Body of pancreas (tissue), 4 donors: ENCODE results near the gene CSMD2. TPM values are rescaled to one million over a fixed set of nuclear protein-coding genes. Genes with fewer than 3 reads are reported as not detected.

Source experiments
- ATAC-seq: fragments of 150-250 bp; one replicate; pipeline ENCODE4 v1.9.1; 2016
- DNase-seq, 4 donors: peaks; one replicate each; pipeline ENCODE4 v3.0.0-alpha.2; 2019
- H3K27ac ChIP-seq, 4 donors: fragments of 200-600 bp; sonication (generic); 1 replicate in 3 of 4; 2 replicates in 1 of 4; pipeline versions ENCODE4 v1.5.1 to v1.6.1; 2016 to 2019; ENCODE audit warnings: mild to moderate bottlenecking in 1 of 4, mixed read lengths in 1 of 4, moderate library complexity in 1 of 4
- H3K27me3 ChIP-seq, 2 donors: fragments of 200-600 bp; sonication (generic); one replicate each; pipeline ENCODE4 v1.6.0; 2016; ENCODE audit warnings: mild to moderate bottlenecking in 1 of 2
- H3K36me3 ChIP-seq, 2 donors: fragments of 200-600 bp; sonication (generic); replicated peaks in 1 of 2; 2 replicates each; pipeline ENCODE4 v1.5.1; 2016; ENCODE audit warnings: low read depth in 2 of 2; ENCODE audit not compliant: insufficient read depth in 1 of 2
- H3K4me1 ChIP-seq: fragments of 200-600 bp; sonication (generic); one replicate; pipeline ENCODE4 v1.6.0; 2016
- H3K4me3 ChIP-seq, 2 donors: fragments of 200-600 bp; sonication (generic); 1 replicate in 1 of 2; 2 replicates in 1 of 2; pipeline ENCODE4 v1.5.1; 2016 to 2019
- H3K9me3 ChIP-seq, 3 donors: fragments of 200-600 bp; sonication (generic); 1 replicate in 2 of 3; 2 replicates in 1 of 3; pipeline ENCODE4 v1.5.1; 2016
- POLR2A ChIP-seq, 3 donors: fragments of 450-650 bp; IDR thresholded peaks; one replicate each; pipeline ENCODE4 v1.6.1; 2016; ENCODE audit warnings: antibody characterized with exemption in 3 of 3, mild to moderate bottlenecking in 2 of 3
- WGBS, 2 donors: methylation state at CpG; one replicate each; pipeline ENCODE4 v1.1.5; 2017; 5-methylcytosine and 5-hydroxymethylcytosine counted together
- intact Hi-C: fragments of 100-400 bp; cut with DNase I; formaldehyde crosslinking; loops from one replicate; pipeline ENCODE4 v1.15.1; 2023
- total RNA-seq, 2 donors: library from RNA; depleted of rRNA; stranded (reverse); fragments of >200 nt; gene quantifications; one replicate each; pipeline ENCODE4 v1.1.0, GENCODE V29; 2016
- TF ChIP-seq, protein P1 (sequence below), 7 experiments: fragments of 450-650 bp in 4 of 7; fragments of 200-600 bp in 3 of 7; sonication (generic) in 3 of 7; IDR thresholded peaks; one replicate each; pipeline ENCODE4 v1.5.1; 2016 to 2019; ENCODE audit warnings: antibody characterized with exemption in 7 of 7

The CSMD2 gene
- total RNA-seq, 2 donors from 2014 or later, result 0.26 to 0.33 TPM

DNA sequence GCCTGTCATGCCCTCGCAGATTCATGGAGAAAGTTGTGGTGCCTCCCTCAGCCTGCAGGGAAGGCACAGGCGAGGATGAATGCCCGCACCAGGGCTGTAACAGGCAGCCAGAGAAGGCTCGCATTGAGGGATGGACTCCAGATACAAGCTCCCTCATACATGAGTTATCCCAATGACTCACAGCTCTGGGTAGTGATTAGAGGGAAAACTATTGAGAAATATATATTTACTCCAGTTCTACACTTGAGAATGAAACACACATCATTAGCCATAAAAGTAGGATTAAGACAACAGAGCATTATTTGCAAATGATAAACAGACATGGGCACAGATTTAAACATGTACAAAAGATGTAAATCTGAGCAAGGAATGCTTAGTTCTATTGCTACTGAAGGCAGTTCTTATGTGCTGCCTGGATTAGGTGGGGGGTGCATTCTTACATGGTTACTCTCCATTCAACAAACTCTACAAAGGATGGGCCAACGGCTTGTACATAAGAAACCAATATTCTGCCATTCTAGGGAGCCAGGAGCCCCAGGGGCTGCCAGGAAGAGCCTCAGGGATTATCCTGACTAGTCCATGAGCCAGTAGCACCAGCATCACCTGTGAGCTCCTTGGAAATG, 97.9 kb downstream of the CSMD2 start:
- Histone ChIP-seq H3K27me3 (no peaks in the 10 kb centered on the region), H3K9me3 (no peaks in the 10 kb centered on the region), H3K36me3 (no peaks in the 10 kb centered on the region), H3K4me3 (no peak overlapping the region), H3K4me1 (peaks cover 2% of the 10 kb centered on the region), H3K27ac (no peak overlapping the region)
- WGBS, 2 donors, result 78 to 79% methylated on average over 5 of the region's 5 CpGs
- ATAC-seq, result no peak
- intact Hi-C loops, result no loop called here
- TF ChIP-seq, protein P1, sequence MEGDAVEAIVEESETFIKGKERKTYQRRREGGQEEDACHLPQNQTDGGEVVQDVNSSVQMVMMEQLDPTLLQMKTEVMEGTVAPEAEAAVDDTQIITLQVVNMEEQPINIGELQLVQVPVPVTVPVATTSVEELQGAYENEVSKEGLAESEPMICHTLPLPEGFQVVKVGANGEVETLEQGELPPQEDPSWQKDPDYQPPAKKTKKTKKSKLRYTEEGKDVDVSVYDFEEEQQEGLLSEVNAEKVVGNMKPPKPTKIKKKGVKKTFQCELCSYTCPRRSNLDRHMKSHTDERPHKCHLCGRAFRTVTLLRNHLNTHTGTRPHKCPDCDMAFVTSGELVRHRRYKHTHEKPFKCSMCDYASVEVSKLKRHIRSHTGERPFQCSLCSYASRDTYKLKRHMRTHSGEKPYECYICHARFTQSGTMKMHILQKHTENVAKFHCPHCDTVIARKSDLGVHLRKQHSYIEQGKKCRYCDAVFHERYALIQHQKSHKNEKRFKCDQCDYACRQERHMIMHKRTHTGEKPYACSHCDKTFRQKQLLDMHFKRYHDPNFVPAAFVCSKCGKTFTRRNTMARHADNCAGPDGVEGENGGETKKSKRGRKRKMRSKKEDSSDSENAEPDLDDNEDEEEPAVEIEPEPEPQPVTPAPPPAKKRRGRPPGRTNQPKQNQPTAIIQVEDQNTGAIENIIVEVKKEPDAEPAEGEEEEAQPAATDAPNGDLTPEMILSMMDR (IDR thresholded peaks at IDR 0.05), result no peak
- no peak for TF ChIP-seq POLR2A (IDR thresholded peaks at IDR 0.05)
- no peak for DNase-seq

DNA sequence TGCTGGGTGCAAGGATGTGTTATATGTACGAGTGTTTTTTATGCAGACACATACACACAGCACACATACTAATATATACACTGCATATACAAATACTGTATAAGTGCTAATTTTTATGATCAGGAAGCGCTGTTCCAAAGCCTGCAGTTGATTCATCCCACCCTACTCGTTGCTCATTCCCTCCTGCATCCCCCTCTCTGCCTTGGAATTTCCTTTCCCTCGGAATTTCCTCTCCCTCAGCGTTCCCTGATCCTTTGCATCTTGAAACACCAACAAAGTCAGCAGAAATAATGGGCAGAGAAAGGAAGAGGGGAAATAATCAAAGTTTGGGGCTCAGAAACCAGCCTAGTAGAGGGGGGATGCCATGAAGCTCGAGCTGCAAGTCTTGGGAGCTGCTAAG, 98.9 kb downstream of the CSMD2 start:
- ATAC-seq, result no peak
- Histone ChIP-seq H3K9me3 (no peaks in the 10 kb centered on the region), H3K36me3 (no peaks in the 10 kb centered on the region), H3K27me3 (no peaks in the 10 kb centered on the region), H3K27ac (no peak overlapping the region), H3K4me3 (no peak overlapping the region), H3K4me1 (no peaks in the 10 kb centered on the region)
- TF ChIP-seq, protein P1 (IDR thresholded peaks at IDR 0.05), result no peak
- TF ChIP-seq POLR2A (IDR thresholded peaks at IDR 0.05), result no peak
- intact Hi-C loops, result no loop called here
- 63 to 64% methylated on average over 6 of the region's 6 CpGs for WGBS, 2 donors
- DNase-seq, result no peak

DNA sequence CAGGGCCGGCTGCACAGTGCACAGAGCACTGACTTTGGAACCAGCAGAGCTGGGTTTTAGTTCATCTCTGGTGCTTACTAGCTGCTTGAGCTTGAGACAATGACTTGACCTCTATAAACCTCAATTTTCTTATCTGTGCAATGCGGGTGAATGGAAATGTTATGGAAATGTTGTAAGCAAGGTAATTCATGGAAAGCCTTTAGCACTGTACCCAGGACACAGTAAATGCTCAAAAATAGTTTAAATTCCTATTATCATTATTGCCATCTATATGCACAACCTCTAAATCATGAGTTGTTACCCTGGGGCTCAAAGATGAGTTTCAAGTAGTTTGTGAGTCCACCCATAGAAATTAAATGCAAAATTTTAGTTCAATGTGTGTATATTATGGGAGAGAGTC, 99.5 kb downstream of the CSMD2 start:
- H3K27ac ChIP-seq, result no peak overlapping the region
- no peaks in the 10 kb centered on the region for H3K4me1 ChIP-seq
- intact Hi-C loops, result no loop called here
- H3K36me3 ChIP-seq, result no peaks in the 10 kb centered on the region
- H3K9me3 ChIP-seq, result no peaks in the 10 kb centered on the region
- DNase-seq, result no peak
- ATAC-seq, result no peak
- no peaks in the 10 kb centered on the region for H3K27me3 ChIP-seq
- 93 to 100% methylated on average over 2 of the region's 2 CpGs for WGBS, 2 donors
- TF ChIP-seq, protein P1 (IDR thresholded peaks at IDR 0.05), result no peak
- TF ChIP-seq POLR2A (IDR thresholded peaks at IDR 0.05), result no peak
- no peak overlapping the region for H3K4me3 ChIP-seq

DNA sequence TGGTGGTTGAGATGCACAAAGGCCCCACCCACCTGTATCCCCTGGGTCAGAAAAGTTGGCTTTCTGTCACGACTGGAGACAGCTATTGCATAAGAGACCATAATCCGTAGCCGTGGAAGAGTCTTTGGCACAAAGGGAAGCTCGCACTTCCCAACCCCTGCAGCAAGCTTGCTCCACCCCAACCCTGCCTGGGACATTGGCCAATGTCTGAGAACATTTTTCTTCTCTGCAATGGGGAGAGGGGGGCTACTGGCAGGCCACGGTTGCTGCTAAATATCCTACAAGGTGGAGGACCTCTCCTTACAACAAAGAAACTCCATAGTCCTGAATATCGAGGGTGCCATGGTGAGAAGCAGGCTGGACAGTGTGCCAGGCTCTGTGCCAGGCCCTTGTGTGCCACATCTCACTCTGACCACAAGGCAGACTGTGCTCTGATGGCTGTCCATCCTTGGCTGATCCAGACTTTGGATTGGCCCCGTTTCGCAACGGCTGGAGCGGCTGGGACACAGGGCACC, 104.1 kb downstream of the CSMD2 start:
- no peak overlapping the region for H3K27ac ChIP-seq
- no peaks in the 10 kb centered on the region for H3K9me3 ChIP-seq
- no peak for TF ChIP-seq POLR2A (IDR thresholded peaks at IDR 0.05)
- TF ChIP-seq, protein P1 (IDR thresholded peaks at IDR 0.05), result no peak
- no peaks in the 10 kb centered on the region for H3K27me3 ChIP-seq
- no peaks in the 10 kb centered on the region for H3K36me3 ChIP-seq
- no peaks in the 10 kb centered on the region for H3K4me1 ChIP-seq
- H3K4me3 ChIP-seq, result no peak overlapping the region
- intact Hi-C loops, result no loop called here
- ATAC-seq (peak; percentile 9), DNase-seq (peak in 3 of 4 donors; percentile 13 to 17 (median 16))
- WGBS, 2 donors, result 69 to 72% methylated on average over 4 to 10 of the region's 10 CpGs

DNA sequence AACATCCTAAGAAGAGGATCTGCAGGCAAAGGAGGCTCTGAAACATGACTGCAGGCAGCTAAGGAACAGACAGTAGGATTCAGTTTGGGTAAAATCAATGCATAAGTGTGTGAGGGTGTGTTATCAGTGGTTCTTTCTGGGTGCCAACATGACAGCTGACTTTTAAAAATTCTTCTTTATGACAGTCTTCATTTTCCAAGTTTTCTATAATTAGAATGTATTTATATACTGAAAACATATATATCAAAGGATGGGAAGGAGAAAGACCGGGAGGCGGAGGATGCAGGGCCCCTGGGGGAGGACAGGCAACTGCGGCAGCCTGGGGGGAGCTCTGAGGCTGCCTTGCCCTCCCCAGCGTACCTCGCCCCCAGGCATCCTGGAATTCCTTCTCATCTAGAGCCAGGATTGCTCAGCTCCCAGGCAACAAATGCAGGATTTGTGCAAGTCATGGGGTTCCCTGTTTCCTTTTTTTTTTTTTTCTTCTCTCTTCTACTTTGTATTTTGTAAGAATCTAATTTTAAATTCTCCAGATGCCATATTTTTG, 104.8 kb downstream of the CSMD2 start:
- DNase-seq (no peak), ATAC-seq (no peak)
- no peaks in the 10 kb centered on the region for H3K9me3 ChIP-seq
- no peaks in the 10 kb centered on the region for H3K4me1 ChIP-seq
- H3K4me3 ChIP-seq, result no peak overlapping the region
- no peaks in the 10 kb centered on the region for H3K27me3 ChIP-seq
- no peaks in the 10 kb centered on the region for H3K36me3 ChIP-seq
- WGBS, 2 donors, result 82 to 85% methylated on average over 5 of the region's 5 CpGs
- TF ChIP-seq, protein P1 (IDR thresholded peaks at IDR 0.05), result no peak
- TF ChIP-seq POLR2A (IDR thresholded peaks at IDR 0.05), result no peak
- no peak overlapping the region for H3K27ac ChIP-seq
- intact Hi-C loops, result no loop called here
